Mucosa of gallbladder (tissue), 1 donor: Measurements from ENCODE around the gene PRDM16. TPM values are rescaled to one million over a fixed set of nuclear protein-coding genes. Genes with fewer than 3 reads are reported as not detected.

Experiments
- DNase-seq: peaks from one replicate; pipeline ENCODE4 v3.0.0-alpha.2; 2020; ENCODE audit warnings: low spot score
- total RNA-seq: library from RNA; stranded (reverse); gene quantifications from one replicate; pipeline ENCODE4 v1.2.1, GENCODE V29; 2021
- donor health status: DM: no; HTN: no; CAD: no.

The PRDM16 gene
- total RNA-seq, 1 donor from 2014 or later, result 29.3 TPM

DNA sequence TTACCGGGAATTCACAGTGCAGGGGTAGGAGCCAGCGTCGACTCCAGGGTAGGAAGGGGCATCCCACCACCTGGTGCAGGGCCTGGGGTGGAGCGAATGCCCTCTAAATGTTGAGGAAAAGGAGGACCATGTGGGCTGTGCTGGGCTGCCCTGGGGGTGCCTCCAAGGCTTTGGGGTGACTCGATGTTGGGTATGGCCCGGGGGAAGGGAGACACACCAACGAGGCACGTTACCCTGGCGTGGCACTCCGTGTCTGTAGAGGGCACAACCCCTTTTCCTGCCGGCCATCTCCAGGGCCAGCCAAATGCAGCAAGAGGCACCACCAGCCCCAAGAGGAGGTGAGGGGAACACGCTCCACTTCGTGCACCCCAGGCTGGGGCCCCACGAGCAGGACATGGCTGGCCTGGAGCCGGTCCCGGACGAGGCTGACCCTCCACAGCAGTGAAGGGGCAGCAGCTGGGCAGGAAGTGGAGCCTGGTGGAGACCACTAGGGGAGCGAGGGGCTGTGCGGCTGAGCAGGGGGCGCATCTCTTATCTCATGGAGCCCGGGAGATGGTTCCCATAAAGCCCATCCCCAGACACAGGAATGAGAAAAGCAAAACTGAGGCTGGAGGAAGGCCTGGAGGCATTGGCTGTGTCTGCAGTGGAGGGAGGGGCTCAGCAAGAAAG is 36.5 kb upstream of the PRDM16 start:
- DNase-seq, result no peak

DNA sequence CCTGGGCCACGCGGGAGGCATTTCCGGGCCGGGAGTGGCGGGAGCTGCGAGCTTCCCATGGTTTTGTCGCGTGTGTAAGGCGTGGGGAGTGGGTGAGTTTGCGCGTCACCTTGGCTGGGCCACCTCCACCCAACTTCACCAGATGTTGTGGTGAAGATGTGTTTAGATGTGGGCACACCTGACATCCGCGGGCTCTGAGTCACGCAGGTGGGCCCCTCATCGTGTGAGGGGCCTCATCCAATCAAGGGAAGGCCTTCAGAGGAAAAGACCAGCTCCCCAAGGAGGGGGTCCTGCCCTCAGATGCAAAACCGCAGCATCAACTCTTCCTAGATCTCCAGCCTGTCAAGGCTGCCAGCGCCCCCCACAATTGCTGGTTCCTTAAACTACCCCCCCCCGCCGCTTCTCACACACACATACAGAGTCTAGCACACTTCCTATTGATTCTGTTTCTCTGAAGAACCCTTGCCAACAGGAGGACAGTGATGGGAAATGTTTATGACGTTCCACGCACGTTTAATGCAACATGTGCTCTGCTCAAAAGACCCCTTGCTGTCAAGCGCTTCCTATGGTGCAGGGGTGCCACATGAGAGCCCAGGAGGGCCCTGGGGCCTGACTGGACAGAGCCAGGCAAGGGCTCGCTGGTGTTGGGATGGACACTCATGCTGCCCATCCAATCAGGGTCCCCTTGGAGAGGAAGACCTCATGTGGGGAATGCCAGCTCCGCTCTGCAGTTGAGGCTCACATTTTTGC is 35.8 kb upstream of the PRDM16 start:
- DNase-seq, result no peak

GRCh38 chr1:3033790-3034090 is 35.3 kb upstream of the PRDM16 start:
- no peak for DNase-seq

GRCh38 chr1:3034162-3034561 is 34.8 kb upstream of the PRDM16 start:
- DNase-seq, result no peak

GRCh38 chr1:3034728-3035562 is 34.1 kb upstream of the PRDM16 start:
- no peak for DNase-seq

DNA sequence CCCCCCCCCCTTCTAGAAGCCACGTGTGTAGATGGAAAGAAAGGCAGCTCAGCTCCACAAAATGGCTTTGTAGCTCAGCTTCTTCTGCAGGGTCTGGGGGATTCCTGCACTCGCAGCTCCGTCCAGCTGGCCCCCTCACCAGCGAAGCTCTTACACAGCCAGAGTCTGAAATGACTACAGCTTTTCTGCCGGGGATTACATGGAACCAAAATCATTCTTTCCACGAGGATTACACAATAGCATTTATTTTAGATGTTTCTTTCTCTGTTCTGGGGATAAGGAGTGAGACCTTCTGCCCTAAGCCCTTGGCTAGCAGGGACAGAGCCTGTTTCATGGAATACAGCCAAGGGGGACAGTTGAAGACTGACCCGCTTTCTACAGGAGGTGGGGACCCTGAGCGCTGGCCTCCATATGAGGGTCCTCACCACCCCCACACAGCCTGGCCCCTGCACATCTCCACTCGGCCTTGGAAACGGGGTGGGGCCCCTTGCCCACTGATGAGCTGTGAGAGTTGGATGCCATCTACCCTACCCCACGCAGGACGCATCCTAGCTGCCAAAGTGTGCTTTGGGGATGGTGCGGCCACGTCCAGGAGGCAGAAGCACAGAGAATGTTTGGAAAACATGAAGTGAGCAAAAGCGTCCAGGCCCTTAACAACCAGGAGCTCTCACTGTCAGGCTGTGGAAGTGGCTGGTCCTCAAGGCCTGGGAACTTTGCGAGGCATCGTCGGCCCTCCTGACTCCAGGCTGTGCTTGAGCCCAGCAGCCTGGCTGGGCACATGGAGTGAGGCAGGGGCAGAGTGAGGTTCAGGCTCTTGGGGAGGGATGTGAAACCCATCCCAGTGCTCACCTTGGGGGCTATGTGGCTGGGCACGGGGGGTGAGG is 33.2 kb upstream of the PRDM16 start:
- no peak for DNase-seq

GRCh38 chr1:3036447-3037280 is 32.3 kb upstream of the PRDM16 start:
- DNase-seq, result no peak

DNA sequence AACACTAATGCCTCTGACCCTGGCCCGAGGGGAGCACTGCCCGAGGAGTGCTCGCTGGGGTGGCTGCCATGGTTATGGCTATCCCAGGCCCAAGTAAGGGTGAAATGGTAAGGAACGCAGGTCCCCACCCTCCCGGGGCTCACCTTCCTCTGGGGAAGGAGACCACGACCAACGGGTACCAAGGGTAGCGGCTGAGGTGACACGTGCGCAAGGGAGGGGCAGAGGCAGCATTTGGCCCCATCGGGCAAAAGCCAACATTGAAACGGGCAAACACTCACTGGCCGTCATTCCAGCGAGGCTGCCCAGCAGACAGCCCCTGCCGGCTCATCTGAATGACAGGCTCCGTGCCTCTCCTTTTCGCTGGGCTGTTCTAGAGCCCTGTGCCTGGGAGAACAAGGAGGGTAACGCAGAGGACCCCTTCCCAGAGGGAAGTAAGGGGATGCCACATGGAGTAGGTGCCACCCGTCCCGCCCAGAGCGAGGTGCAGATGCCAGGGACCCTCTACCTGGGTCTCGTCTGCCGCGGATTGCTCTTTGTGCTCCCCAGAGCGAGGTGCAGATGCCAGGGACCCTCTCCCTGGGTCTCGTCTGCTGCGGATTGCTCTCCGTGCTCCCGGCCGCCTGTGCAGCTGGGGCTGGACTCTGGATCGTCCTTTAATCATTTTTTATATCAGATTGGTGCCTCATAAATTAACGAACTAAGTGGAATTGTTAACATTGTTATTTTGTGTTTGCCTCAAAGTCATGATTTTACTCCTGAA is 31.5 kb upstream of the PRDM16 start:
- no peak for DNase-seq

GRCh38 chr1:3038113-3038551 is 30.9 kb upstream of the PRDM16 start:
- no peak for DNase-seq

- no peak for DNase-seq
Observed at GRCh38 chr1:3038571-3039181, 30.3 kb upstream of the PRDM16 start.

DNA sequence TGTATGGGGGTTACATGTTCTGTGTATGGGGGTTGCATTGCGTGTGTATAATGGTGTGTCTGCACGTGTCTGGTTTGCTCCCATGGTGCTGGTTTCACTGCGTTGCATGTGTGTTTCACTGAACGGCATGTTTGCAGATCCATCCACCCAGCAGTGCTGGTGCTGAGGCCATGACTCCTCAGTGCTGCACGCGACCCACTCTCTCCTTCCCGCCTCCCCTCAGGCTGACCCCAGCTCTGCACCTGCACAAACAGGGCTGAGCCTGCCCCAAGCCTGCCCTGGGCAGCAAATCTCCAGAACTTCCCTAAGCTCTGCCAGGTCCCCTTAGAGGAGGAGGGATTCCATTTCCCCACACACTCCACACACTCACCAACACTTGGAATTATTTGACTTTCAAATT is 29.0 kb upstream of the PRDM16 start:
- DNase-seq, result no peak

GRCh38 chr1:3042481-3042880 is 26.5 kb upstream of the PRDM16 start:
- DNase-seq, result no peak

- DNase-seq, result no peak
Observed at GRCh38 chr1:3049164-3049563, 19.8 kb upstream of the PRDM16 start.

DNA sequence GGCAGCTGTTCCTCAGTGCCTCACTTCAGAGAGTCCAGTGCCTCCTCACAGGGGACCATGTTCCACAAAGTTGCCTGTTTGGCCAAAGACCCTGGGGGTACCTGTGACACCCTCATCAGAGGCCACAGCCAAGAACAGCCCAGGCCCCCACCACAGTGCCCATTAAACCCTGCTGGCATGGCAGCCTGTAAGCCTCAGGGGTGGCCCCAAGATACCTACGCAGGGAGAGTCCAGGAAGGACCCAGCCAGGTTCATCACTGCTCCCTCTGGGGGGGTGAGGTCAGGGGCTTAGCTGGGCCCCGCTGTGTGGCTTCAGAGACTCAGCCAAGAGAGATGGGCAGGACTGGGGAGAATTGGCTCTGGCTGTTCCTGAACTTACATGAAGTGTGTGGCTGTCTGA is 19.1 kb upstream of the PRDM16 start:
- no peak for DNase-seq

GRCh38 chr1:3050603-3051002 is 18.4 kb upstream of the PRDM16 start:
- DNase-seq, result no peak

GRCh38 chr1:3051270-3052268 is 17.4 kb upstream of the PRDM16 start:
- no peak for DNase-seq

DNA sequence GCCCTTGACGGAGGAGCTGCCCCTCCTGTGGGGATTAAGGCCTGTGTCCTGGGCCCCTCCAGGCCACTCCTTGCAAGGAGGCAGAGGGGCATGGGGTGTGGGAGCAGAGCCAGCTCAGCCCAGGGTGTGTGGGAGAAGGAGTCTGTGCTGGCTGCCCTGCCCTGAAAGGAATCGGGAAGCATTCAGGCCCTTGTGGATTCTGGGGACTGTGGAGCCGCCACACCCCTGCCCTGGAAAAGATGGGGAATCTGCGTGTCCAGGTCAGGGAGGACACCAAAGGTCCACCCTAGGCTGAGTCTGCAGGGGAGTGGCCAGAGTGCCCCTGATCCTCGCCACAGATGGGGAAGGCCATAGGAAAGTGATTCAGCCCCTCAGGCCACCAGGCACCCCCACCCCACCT is 16.5 kb upstream of the PRDM16 start:
- DNase-seq, result no peak

GRCh38 chr1:3053366-3053980 is 15.5 kb upstream of the PRDM16 start:
- no peak for DNase-seq
